GM18870 (cell line): ENCODE results near the gene HOXA11.

Source experiments
- ATAC-seq: cut with Tn5 transposase; IDR thresholded peaks from one replicate; pipeline ENCODE4 v1.9.1; 2021; ENCODE audit warnings: moderate library complexity; ENCODE audit not compliant: unreplicated experiment

HOXA11 gene

GRCh38 chr7:27207348-27207985 lies 22.4 kb upstream of the HOXA11 start:
- no peak for ATAC-seq

DNA sequence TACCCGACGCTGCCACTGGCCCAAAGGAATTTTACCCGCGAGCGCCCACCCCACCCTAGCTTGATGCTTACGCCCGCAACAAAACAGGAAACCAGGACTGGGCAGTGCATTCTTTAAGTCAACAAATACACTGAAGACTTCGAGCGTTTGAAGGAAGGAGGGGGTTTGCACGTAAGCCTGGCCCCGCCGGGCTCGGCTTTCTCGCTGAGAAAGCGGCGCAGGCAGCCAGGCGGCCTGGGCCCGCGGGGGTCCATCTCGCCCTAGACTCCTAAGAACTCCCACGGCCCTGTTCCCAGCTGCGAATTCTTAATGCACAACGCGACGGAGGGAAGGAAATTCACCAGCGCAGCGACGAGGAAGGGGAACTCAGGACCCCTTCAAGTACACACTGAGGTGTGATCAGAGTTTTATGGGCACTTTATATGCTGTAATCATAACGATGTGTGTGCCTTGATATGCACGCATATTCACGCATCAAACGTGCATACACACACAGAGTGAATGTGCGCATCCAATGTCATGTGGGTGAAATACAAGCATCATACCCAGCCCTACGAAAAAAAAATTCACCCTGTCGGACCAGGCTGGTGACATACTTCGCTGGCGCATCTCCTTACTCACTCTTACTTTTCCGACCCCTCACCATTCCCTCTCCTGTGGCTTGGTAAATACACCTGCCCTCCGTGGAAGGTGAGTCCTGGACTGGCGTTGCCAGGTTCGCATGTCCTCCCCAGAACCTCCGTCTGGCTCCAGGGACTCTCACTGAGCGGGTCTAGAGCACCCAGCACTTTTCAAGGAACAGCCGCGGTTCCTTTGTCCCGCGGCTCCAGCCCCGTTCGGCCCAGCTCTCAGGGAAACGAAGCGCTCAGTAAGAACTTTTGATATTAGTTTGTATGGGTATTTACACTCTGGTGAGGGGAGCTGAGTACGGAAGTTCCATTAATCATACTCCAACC lies 20.6 kb upstream of the HOXA11 start:
- no peak for ATAC-seq

DNA sequence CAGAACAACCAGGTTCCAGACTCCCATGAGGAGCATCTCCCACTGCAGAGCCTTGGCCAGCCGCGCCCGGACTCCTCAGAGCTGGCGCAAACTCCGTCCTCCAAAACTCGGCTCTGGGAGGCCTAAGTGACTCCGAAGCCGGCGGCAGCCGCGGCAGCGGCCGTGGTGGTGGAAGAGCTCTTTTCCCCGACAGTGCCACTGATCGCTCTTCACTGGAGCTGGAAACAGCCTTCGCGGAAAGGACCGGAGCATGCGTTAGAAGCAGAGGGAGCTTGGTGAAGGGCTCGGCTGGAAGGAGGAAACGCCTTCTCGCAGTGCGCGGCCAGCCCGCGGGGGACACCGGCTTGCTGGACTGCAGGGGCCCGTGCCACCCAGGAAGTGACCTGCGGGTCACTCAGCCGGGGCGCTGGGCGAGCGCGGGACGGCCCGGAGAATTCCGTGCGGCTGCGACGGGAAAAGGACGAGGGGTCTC lies 19.9 kb upstream of the HOXA11 start:
- ATAC-seq: no peak

GRCh38 chr7:27203964-27204594 lies 19.0 kb upstream of the HOXA11 start:
- no peak for ATAC-seq

DNA sequence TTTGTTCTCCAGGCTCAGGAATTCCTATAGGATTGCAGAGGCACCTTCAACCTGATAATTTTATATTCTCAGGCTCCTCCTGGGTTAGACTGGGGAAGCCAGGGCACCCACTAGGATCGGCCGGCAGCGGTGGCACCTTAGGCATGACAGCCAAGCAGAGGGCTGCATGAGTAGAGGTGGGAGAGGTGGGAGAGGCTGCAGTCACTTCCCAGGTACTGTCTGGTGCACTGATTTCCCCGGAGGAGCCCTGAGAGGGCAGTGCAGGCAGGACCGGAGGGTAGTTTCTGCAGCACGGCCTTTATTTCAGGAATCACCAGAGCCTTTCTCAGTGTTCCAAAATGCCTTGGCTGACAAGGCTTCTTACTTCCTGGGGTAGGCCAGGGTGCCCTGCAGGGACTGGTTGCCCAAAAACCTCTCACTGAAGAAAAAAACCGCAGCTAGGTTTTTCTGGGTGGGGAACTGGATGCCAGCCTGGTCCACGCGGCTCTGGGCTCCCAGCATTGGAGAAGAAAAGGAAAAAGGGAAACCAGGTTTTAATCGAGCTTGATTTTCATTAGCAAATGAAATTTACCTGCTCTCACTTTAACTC lies 18.4 kb upstream of the HOXA11 start:
- ATAC-seq: no peak

GRCh38 chr7:27202862-27203134 lies 17.8 kb upstream of the HOXA11 start:
- no peak for ATAC-seq

GRCh38 chr7:27202018-27202861 lies 17.2 kb upstream of the HOXA11 start:
- no peak for ATAC-seq

DNA sequence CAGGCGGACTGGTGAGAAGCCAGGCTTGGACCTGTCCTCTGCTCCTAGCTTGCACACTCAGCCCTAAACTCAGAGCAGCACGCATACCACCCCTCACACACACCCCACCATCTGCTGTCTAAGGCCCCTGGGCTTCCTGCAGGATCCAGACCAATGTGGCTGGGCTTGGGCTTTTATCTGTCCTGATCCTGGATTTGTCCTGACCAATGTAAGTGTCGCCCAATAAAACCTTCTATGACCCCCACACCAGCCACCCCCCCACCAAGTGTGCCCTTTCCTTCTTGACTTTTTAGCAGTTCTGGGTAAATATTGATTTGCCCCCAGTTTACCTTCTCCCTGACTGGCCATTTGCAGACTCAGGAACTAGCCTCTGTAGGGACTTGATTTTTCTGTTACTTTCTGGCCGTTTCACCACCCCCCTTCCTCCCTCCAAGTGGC lies 16.6 kb upstream of the HOXA11 start:
- ATAC-seq: no peak

DNA sequence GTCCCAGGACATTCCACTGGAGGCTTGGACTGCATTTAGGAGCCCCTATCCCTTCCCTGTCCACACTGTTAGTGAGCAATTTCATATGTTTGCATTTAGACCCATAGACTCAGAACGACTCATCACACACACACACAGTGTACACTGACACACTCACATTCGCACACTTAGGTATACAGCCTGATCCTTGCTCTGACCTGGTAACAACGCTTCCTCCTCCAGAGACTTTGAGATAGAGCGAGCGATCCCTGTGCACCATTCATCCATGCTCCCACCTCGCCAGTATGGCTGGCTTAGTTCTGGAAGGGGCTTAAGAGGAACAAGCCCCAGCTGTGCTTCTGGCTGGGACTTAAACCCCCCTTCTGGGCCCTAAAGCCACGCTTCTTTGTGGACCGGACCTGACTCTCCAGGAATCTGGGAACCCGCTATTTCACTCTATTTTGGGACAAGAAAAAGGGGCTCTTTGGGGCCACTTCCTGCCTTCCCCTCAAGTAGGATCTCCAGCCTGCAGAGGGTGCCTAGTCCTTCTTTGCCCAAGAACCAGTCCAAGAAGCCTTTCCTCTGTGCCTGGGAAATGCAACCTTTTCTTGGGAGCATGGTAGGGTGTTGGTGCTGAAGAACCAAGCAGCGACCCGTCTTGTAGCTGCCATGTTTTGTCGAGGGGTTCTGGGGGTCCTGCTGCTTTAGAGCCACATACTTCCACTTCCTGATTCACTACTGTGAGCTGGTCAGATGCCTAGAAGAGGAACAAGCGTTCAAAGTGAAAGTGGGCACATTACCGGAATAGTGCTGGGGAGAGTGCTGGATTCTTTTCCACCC lies 15.9 kb upstream of the HOXA11 start:
- ATAC-seq: no peak

DNA sequence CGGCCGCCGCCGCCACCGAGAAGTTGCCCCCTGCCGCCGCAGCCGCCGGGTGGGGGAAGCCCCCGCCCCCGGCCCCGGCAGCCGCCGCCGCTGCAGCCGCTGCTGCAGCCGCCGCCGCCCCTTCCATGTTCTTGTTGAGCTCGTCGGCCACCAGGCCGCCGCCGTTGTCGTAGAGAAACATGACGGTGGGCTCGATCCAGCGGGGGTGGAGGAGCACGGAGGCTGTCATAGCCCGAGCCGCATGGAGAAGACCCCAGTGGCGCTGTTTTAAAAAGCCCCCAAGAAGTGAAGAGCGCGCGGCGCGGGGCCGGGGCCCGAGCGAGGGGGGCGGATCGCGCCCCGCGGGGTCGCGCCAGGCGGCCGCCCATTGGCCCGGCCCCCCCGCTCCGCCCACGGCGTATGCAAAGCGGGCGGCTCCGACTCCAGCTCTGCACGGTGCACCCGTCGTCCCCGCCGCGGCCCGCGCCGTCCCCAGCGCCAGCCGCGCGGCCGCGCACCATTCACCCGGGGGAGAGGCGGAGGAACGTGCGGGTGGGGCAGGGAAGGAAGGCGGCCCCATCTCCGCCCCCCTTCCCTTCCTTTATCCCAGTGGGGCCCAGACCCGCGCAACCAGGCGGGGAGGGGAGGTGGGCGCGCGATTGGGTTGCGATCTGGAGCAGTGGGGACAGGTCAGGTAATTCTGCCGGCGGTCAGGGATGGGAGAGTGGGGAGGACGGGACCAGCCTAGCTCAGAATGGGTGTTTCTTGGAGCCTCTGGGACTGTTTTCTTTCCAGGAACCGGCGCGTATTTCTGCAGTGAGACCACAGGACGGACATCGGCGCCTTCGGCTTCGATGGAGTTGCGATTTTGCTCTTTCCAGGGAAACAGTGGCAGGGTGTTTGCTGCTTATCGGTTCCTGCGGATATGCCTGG lies 15.1 kb upstream of the HOXA11 start, which contains the start of gene HOXA13:
Gene HOXA13 (minus strand): TSS at position 243 of the 912 bp plus-strand sequence. CDS start 14 bp downstream, at position 229.
- no peak for ATAC-seq

GRCh38 chr7:27198871-27199801 lies 14.1 kb upstream of the HOXA11 start:
- ATAC-seq: no peak

DNA sequence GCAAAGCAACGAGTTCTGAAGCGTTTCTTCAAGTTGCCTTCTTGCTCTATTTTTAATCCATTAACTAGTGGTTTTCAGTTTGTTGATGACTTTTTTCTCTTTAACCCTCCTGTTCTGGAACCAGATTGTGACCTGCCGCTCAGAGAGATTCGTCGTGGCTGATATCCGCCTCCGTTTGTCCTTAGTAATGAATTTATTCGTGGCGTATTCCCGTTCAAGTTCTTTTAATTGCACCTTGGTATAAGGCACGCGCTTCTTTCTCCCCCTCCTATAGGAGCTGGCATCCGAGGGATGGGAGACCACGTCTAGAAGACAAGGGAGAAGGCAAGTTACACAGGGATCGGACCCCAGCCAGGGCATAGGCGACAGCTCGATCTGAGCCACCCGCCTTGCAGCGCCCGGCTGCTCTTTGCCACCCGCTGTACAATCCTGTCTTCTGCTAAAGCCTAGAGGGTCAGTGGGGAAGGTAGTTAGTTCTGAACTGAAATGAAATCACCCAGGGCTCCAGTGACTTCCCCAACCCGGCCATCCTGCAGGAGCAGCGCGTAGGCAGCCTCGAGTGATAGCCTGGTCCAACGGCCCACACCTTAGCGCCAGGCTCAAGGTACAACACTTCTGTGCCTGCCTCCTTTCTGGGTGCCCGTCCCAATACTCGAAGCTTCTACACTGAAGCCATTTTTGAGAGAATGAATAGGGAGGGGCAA lies 13.3 kb upstream of the HOXA11 start:
- ATAC-seq: no peak

DNA sequence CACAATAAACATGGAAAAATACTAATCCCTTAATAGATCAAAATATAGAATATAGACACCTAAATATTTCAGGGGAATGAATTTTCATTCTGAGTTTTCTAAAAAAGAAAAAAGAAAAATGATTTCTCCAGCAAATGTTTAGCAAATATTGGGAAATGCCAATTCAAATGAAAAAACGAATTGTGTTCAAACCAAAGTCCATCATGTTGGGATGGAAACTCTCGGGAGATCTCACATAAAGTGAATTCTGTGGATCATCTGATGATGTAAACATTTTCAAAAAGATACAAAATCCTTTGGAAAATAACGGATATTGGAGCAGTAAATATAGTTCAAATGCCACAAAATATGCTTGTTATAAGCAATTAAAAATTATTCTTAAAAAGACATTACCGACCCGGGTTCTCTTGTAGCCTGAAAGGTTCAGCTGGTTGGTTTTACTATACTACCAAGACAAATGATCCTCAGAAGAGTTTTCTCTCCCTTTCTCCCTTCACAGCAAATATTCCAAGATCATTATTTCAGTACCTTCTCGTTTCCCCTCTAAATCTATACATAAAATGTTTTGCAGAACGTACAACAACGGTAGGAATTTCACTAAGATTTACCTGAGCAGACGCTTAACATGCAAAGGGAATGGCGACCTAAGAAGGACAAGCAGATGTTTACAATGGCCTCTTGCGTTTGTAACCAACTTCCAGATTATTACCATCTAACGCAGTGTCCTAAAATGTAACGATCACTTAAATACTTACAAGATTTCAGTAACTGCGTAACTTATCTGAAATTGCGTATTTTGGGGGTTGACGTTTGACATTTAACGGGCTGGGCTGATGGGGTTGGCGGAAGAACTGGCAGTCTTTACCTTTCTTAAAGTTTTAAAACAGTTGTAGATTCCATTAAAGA lies 12.4 kb upstream of the HOXA11 start:
- ATAC-seq: no peak

DNA sequence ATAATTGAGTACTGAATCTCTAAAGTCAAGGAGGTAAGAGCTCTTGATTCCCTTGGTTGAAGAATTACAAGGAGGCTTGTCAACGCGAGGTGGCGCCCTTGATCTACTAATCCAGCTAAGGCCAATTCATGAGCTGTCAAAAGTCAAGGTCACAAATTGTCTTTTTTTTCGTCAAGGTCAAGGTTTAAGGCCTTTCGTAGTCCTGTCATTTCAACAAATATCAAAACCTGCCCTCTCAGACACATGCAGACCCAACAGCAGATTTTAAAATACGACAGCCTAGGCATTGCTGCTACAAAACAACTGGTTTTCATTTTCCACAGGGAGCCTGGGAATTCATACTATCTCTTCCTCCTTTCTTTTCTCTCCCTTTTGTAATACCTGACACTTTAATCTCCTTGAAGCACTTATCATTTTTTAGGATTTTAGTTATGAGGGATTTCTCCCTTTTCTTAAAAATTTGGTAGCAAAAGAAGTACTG lies 11.3 kb upstream of the HOXA11 start:
- ATAC-seq: no peak

DNA sequence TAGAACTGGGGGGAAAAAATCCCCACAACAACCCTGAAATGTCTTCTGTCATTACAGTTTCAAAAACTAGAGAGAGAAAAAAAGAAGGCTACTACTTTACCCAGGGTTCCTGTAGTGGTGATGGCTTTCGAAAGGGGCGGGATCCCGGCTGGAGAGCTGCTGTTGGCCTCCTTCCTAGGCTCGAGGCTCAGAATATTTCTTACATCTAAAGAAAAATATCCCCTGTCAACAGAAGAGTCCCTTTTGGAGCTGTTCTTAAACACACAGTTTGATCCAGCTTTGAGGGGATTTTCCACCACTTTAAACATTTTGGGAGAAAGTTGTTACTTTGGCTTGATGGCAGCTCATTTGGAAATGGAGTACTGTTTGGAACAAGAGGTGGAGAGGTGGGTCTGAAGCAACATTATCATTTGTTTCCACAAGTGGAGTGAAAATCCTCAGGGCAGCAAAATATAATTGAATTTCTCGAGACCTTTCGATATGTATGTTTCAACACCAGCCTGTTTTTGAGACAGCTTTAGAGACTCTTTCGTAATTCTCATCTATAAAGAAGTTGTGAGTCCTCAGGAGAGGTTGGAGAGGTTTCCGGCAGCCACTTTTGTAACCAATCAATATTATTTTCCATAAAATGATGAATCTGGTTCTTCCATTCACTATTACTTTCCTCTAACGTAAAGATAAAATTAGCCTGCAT lies 9.8 kb upstream of the HOXA11 start:
- no peak for ATAC-seq
